GM18517 (cell line): Measurements from ENCODE around the gene ENTR1.

ENCODE experiments used
- ATAC-seq: cut with Tn5 transposase; IDR thresholded peaks from one replicate; pipeline ENCODE4 v1.9.1; 2021; ENCODE audit warnings: mild to moderate bottlenecking, moderate library complexity; ENCODE audit not compliant: unreplicated experiment

Gene ENTR1

GRCh38 chr9:136363106-136363948 lies 47.1 kb downstream of the ENTR1 start, which contains the start of gene DNLZ:
Gene DNLZ (minus strand): TSS chr9:136363744. CDS start chr9:136363714, 30 bp downstream.
- peak; percentile 53 for ATAC-seq

GRCh38 chr9:136362450-136362784 lies 48.0 kb downstream of the ENTR1 start:
- ATAC-seq = no peak

- ATAC-seq = no peak
These were observed 48.5 kb downstream of the ENTR1 start for GRCh38 chr9:136361754-136362449.

- no peak for ATAC-seq
These were observed 49.2 kb downstream of the ENTR1 start for GRCh38 chr9:136361047-136361753.

- ATAC-seq = no peak
These were observed 50.4 kb downstream of the ENTR1 start for GRCh38 chr9:136359774-136360718.

- no peak for ATAC-seq
These were observed 51.5 kb downstream of the ENTR1 start for GRCh38 chr9:136358888-136359287.

- no peak for ATAC-seq
These were observed 52.4 kb downstream of the ENTR1 start for GRCh38 chr9:136358016-136358415.

- no peak for ATAC-seq
These were observed 53.1 kb downstream of the ENTR1 start for GRCh38 chr9:136357202-136357725.

GRCh38 chr9:136355616-136356557 lies 54.5 kb downstream of the ENTR1 start:
- ATAC-seq = no peak

- no peak for ATAC-seq
These were observed 55.8 kb downstream of the ENTR1 start for GRCh38 chr9:136354592-136355085.

- no peak for ATAC-seq
These were observed 56.5 kb downstream of the ENTR1 start for GRCh38 chr9:136353757-136354488.

GRCh38 chr9:136353088-136353487 lies 57.3 kb downstream of the ENTR1 start:
- no peak for ATAC-seq

- ATAC-seq = no peak
These were observed 57.7 kb downstream of the ENTR1 start for GRCh38 chr9:136352682-136353081.
